MM.1S (cell line): ENCODE results near the gene PROM2.

Experiments used
- DNase-seq: peaks from one replicate; pipeline ENCODE4 v3.0.0-alpha.2; 2015
- H2AFZ ChIP-seq: fragments of 300-600 bp; sonication (generic); 2 replicates; pipeline ENCODE4 v1.6.0; 2016; ENCODE audit warnings: antibody characterized with exemption, low read length
- H3F3A ChIP-seq: fragments of 300-600 bp; sonication (generic); 2 replicates; pipeline ENCODE4 v1.6.1; 2016; ENCODE audit warnings: mild to moderate bottlenecking, antibody characterized with exemption, low read length, moderate library complexity, mixed read lengths; ENCODE audit not compliant: insufficient read depth
- H3K27ac ChIP-seq: fragments of 300-600 bp; sonication (generic); 2 replicates; pipeline ENCODE4 v1.5.1; 2016; ENCODE audit warnings: mild to moderate bottlenecking, low read length
- H3K27me3 ChIP-seq: fragments of 300-600 bp; sonication (generic); replicated peaks from 2 replicates; pipeline ENCODE4 v1.6.0; 2016; ENCODE audit warnings: low read length; ENCODE audit not compliant: insufficient read depth
- H3K36me3 ChIP-seq: fragments of 300-600 bp; sonication (generic); replicated peaks from 2 replicates; pipeline ENCODE4 v1.6.1; 2016; ENCODE audit warnings: mild to moderate bottlenecking, low read length, mixed read lengths; ENCODE audit not compliant: insufficient read depth
- H3K4me1 ChIP-seq: fragments of 300-600 bp; sonication (generic); 2 replicates; pipeline ENCODE4 v1.6.1; 2016; ENCODE audit warnings: low read length, mixed read lengths
- H3K4me2 ChIP-seq: fragments of 300-600 bp; sonication (generic); 2 replicates; pipeline ENCODE4 v1.6.0; 2016; ENCODE audit warnings: low read depth, low read length
- H3K4me3 ChIP-seq: fragments of 300-600 bp; sonication (generic); 2 replicates; pipeline ENCODE4 v1.5.1; 2016; ENCODE audit warnings: low read length, mixed read lengths
- H3K79me2 ChIP-seq: fragments of 300-600 bp; sonication (generic); 2 replicates; pipeline ENCODE4 v1.6.1; 2016; ENCODE audit warnings: mixed run types, low read length, mixed read lengths
- H3K9ac ChIP-seq: fragments of 300-600 bp; sonication (generic); 2 replicates; pipeline ENCODE4 v1.6.1; 2016; ENCODE audit warnings: low read length, mixed read lengths
- H3K9me2 ChIP-seq: fragments of 300-600 bp; sonication (generic); replicated peaks from 2 replicates; pipeline ENCODE4 v1.6.1; 2016; ENCODE audit warnings: mild to moderate bottlenecking, low read length, mixed read lengths; ENCODE audit not compliant: insufficient read depth
- H3K9me3 ChIP-seq: fragments of 300-600 bp; sonication (generic); replicated peaks from 2 replicates; pipeline ENCODE4 v1.6.1; 2016; ENCODE audit warnings: mild to moderate bottlenecking, low read length, mixed read lengths; ENCODE audit not compliant: insufficient read depth
- H4K20me1 ChIP-seq: fragments of 300-600 bp; sonication (generic); 2 replicates; pipeline ENCODE4 v1.6.1; 2016; ENCODE audit warnings: mild to moderate bottlenecking, low read length, moderate library complexity, mixed read lengths; ENCODE audit not compliant: insufficient read depth
- EZH2 ChIP-seq: fragments of 300-600 bp; sonication (generic); optimal IDR thresholded peaks from 2 replicates; pipeline ENCODE3; 2017; ENCODE audit warnings: low read depth, mild to moderate bottlenecking, antibody characterized with exemption, low read length, mixed read lengths
- EZH2phosphoT487 ChIP-seq: fragments of 300-600 bp; sonication (generic); IDR thresholded peaks from 2 replicates; pipeline ENCODE4 v1.6.1; 2018; ENCODE audit warnings: antibody characterized with exemption, low read length
- TF ChIP-seq, protein P1 (sequence below): fragments of 300-600 bp; sonication (generic); IDR thresholded peaks from 2 replicates; pipeline ENCODE4 v1.5.1; 2016; ENCODE audit warnings: antibody characterized with exemption, low read length, mixed read lengths

Gene PROM2

DNA sequence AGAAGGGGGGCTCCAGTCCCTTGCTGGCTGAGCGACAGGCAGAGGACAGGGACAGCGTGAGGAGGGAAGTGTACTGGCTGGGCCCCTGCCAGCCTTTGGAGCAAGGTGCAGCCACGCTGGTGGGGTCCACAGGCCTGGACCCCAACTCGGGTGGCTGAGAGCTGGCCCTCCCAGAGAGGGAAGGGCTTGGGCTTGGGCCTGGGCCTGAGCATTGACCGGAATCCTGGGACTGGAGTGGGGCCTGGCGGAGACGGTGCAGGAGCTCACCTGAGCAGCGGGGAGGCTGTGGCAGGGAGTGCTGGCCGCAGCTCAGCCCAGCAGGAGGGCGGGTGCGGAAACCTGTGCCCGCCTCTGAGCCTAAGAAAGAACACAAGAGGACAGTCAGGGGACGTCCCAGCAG lies 50.8 kb downstream of the PROM2 start:
- Histone ChIP-seq H3K9ac (no peak overlapping the region), H3K9me2 (no peaks in the 10 kb centered on the region), H4K20me1 (no peaks in the 10 kb centered on the region), H3K36me3 (no peaks in the 10 kb centered on the region), H3K4me3 (no peak overlapping the region), H3K27me3 (no peaks in the 10 kb centered on the region; the same call in 1 of the 2 replicates), H3K27ac (no peak overlapping the region), H3K79me2 (no peaks in the 10 kb centered on the region), H3K4me1 (no peaks in the 10 kb centered on the region), H3F3A (no peaks in the 10 kb centered on the region), H3K9me3 (no peaks in the 10 kb centered on the region), H3K4me2 (no peak overlapping the region), H2AFZ (no peak overlapping the region)
- no peak for TF ChIP-seq EZH2
- TF ChIP-seq EZH2phosphoT487: no peak
- TF ChIP-seq, protein P1, sequence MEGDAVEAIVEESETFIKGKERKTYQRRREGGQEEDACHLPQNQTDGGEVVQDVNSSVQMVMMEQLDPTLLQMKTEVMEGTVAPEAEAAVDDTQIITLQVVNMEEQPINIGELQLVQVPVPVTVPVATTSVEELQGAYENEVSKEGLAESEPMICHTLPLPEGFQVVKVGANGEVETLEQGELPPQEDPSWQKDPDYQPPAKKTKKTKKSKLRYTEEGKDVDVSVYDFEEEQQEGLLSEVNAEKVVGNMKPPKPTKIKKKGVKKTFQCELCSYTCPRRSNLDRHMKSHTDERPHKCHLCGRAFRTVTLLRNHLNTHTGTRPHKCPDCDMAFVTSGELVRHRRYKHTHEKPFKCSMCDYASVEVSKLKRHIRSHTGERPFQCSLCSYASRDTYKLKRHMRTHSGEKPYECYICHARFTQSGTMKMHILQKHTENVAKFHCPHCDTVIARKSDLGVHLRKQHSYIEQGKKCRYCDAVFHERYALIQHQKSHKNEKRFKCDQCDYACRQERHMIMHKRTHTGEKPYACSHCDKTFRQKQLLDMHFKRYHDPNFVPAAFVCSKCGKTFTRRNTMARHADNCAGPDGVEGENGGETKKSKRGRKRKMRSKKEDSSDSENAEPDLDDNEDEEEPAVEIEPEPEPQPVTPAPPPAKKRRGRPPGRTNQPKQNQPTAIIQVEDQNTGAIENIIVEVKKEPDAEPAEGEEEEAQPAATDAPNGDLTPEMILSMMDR: no peak
- DNase-seq: no peak

DNA sequence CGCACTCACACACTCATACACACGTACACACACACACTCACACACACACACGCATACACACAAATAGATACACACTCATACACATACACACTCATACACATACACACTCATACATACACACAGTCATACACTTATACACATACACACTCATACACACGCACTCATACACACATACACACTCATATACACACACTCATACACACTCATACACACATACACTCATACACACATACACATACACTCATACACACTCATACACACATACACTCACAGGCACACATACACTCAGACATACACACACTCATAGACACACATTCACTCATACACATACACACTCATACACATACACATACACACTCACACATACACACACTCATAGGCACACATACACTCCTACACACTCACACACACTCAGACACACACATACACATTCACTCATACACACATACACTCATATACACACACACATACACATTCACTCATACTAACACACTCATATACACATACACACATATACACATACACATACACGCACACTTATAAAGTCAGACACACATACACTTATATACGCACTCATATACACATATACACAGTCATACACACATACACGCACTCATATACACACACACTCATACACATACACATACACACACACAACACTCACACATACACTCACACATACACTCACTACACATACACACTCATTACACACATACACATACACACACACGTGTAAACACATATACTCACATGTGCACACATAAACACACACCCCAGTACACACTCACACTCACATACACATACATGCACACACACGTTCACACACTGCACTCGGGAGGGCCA lies 51.6 kb downstream of the PROM2 start:
- Histone ChIP-seq H3K4me1 (no peaks in the 10 kb centered on the region), H4K20me1 (no peaks in the 10 kb centered on the region), H3K9me2 (no peaks in the 10 kb centered on the region), H3K79me2 (no peaks in the 10 kb centered on the region), H3K27ac (no peak overlapping the region), H3K9me3 (no peaks in the 10 kb centered on the region), H2AFZ (no peak overlapping the region), H3K36me3 (no peaks in the 10 kb centered on the region), H3K9ac (no peak overlapping the region), H3K4me2 (no peak overlapping the region), H3K27me3 (no peaks in the 10 kb centered on the region), H3F3A (no peaks in the 10 kb centered on the region), H3K4me3 (no peak overlapping the region)
- TF ChIP-seq EZH2 (no peak), EZH2phosphoT487 (no peak)
- no peak for DNase-seq

DNA sequence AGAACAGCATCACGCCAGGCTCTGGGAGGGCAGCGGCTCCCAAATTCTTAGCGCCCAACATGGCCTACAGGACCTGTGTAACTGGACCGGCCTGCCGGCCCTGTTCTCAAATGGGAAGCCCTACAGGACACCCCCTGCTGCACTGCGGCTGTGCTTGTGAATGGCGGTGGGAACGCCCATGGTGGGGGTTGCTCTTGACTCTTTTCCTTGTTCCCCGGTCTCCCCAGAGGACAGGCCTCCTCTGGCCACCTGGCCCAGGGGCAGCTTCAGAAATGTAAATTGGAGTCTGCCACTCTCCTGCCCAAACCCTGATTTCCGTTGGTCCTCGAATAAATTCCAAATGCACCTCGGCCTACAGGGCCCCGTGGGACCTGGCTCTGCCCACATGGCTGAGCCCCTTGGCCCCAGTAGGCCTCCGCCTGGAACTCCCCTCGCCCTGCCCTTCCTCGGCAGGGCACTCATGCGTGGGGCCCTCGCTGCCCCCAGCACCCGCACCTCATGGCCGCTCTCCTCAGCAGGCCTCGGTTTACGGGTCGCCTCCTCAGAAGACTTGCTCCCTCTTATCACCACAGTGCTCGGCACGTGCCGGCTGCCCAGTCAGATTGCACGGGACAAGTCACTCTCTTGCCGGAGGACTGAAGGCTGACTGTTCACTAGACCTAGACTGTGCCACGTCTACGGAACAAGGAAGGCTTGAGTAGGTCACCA lies 52.3 kb downstream of the PROM2 start:
- no peak overlapping the region for H3K9ac ChIP-seq
- no peak overlapping the region for H3K4me3 ChIP-seq
- H3K27me3 ChIP-seq: no peaks in the 10 kb centered on the region
- H3F3A ChIP-seq: no peaks in the 10 kb centered on the region
- no peaks in the 10 kb centered on the region for H3K36me3 ChIP-seq
- H2AFZ ChIP-seq: no peak overlapping the region
- H3K9me3 ChIP-seq: no peaks in the 10 kb centered on the region
- TF ChIP-seq, protein P1: no peak
- H3K27ac ChIP-seq: no peak overlapping the region
- no peaks in the 10 kb centered on the region for H3K9me2 ChIP-seq
- no peaks in the 10 kb centered on the region for H3K79me2 ChIP-seq
- no peaks in the 10 kb centered on the region for H4K20me1 ChIP-seq
- DNase-seq: no peak
- H3K4me1 ChIP-seq: no peaks in the 10 kb centered on the region
- no peak overlapping the region for H3K4me2 ChIP-seq

DNA sequence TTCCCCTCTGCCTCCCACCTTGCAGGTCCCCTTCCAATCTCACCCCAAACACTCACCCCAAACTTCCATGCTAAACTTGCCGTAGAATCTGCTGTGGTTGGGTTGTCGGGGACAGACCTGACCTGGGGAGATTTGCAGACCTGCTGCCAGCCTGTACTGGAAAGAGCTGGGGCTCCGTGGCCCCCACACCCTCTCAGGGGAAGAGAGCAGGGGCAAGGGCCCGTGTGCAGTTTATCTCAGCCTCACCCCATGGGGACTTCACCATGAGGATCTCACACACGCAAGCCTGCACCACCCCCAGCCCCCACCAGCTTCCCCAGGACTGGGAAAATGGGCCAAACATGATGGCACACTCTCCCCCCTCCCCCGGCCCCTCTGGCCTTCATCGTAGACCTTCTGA lies 53.6 kb downstream of the PROM2 start:
- Histone ChIP-seq H3K4me2 (no peak overlapping the region), H3K9me2 (no peaks in the 10 kb centered on the region), H3K9ac (no peak overlapping the region), H4K20me1 (no peaks in the 10 kb centered on the region), H3K4me3 (no peak overlapping the region), H3F3A (no peaks in the 10 kb centered on the region), H2AFZ (no peak overlapping the region), H3K36me3 (no peaks in the 10 kb centered on the region), H3K27me3 (no peaks in the 10 kb centered on the region), H3K27ac (no peak overlapping the region), H3K79me2 (no peaks in the 10 kb centered on the region), H3K4me1 (no peaks in the 10 kb centered on the region), H3K9me3 (no peaks in the 10 kb centered on the region)
- no peak for DNase-seq
- TF ChIP-seq EZH2: no peak
- TF ChIP-seq EZH2phosphoT487: no peak
- TF ChIP-seq, protein P1: no peak
